Ascending aorta (tissue), 2 donors: Measurements from ENCODE around the gene TPP2. TPM values are rescaled to one million over a fixed set of nuclear protein-coding genes. Genes with fewer than 3 reads are reported as not detected.

Experiments
- DNase-seq, 2 donors: peaks; one replicate each; pipeline ENCODE4 v3.0.0-alpha.2; 2019; ENCODE audit warnings: low spot score in 2 of 2
- H3K27ac ChIP-seq, 2 donors: fragments of 200-600 bp; sonication (generic); one replicate each; pipeline ENCODE4 v1.5.1; 2016 to 2017; ENCODE audit warnings: mild to moderate bottlenecking in 1 of 2
- H3K27me3 ChIP-seq: fragments of 200-600 bp; sonication (generic); one replicate; pipeline ENCODE4 v1.5.1; 2017
- H3K36me3 ChIP-seq, 2 donors: fragments of 200-600 bp; sonication (generic); one replicate each; pipeline ENCODE4 v1.5.1; 2016
- H3K4me1 ChIP-seq, 2 donors: fragments of 200-600 bp; sonication (generic); one replicate each; pipeline ENCODE4 v1.5.1; 2016 to 2017; ENCODE audit warnings: mild to moderate bottlenecking in 1 of 2
- H3K4me3 ChIP-seq, 2 donors: fragments of 200-600 bp; sonication (generic); one replicate each; pipeline ENCODE4 v1.5.1; 2016 to 2017; ENCODE audit warnings: mild to moderate bottlenecking in 1 of 2
- H3K9me3 ChIP-seq, 2 donors: fragments of 200-600 bp; sonication (generic); one replicate each; pipeline ENCODE4 v1.5.1; 2016
- CTCF ChIP-seq, 3 experiments: fragments of 200-600 bp in 2 of 3; fragments of 450-650 bp in 1 of 3; sonication (generic) in 2 of 3; IDR thresholded peaks; one replicate each; pipeline ENCODE4 v1.5.1; 2016 to 2019; ENCODE audit warnings: antibody characterized with exemption in 3 of 3, mild to moderate bottlenecking in 1 of 3, moderate library complexity in 1 of 3
- intact Hi-C: fragments of 100-400 bp; cut with DNase I; formaldehyde crosslinking; loops from one replicate; pipeline ENCODE4 v1.15.1; 2023
- total RNA-seq: library from RNA; depleted of rRNA; stranded (reverse); fragments of >200 nt; gene quantifications from one replicate; pipeline ENCODE4 v1.1.0, GENCODE V29; 2016

TPP2 gene
- total RNA-seq, 1 donor from 2014 or later, result 21.4 TPM

- peaks cover 20 to 42% of the 10 kb centered on the region in 2 donors for H3K36me3 ChIP-seq
- intact Hi-C loops, result no loop called here
- no peak for DNase-seq
Measured at GRCh38 chr13:102657630-102658029, 60.8 kb downstream of the TPP2 start.

GRCh38 chr13:102658660-102659059, 61.9 kb downstream of the TPP2 start:
- no peak for DNase-seq
- intact Hi-C loops, result no loop called here
- Histone ChIP-seq H3K27ac (no peak overlapping the region), H3K27me3 (no peaks in the 10 kb centered on the region), H3K4me1 (no peaks in the 10 kb centered on the region), H3K4me3 (no peak overlapping the region), H3K36me3 (peaks cover 20 to 45% of the 10 kb centered on the region in 2 donors), H3K9me3 (no peaks in the 10 kb centered on the region)
- TF ChIP-seq CTCF (IDR thresholded peaks at IDR 0.05), result no peak

More at GRCh38 chr13:102657630-102658029, 60.8 kb downstream of the TPP2 start:
- no peak overlapping the region for H3K4me3 ChIP-seq
- H3K27me3 ChIP-seq, result no peaks in the 10 kb centered on the region
- H3K9me3 ChIP-seq, result no peaks in the 10 kb centered on the region
- H3K4me1 ChIP-seq, result no peaks in the 10 kb centered on the region
- TF ChIP-seq CTCF (IDR thresholded peaks at IDR 0.05), result peak in 1 of 3 experiments; percentile 15
- no peak overlapping the region for H3K27ac ChIP-seq

DNA sequence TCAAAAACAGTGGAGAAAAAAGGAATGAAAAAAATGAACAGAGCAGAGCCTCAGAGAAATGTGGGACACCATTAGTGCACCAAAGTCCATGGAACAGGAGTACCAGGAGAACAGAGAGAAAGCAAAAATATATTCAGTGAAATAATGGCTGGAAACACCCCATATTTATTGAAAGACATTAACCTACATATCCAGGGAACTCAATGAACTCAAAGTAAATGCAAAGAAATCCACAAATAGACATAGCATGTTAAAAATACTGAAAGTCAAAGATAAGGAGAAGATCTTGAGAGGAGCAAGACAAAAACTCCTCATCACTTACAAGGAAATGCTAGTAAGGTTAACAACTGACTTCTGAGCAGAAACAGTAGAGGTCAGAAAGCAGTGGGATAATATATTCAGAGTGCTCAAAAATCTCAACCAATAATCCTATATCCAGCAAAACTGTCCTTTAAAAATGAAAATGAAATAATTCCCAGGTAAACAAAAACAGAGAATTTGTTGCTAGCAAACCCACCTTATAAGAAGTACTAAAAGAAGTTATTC, 62.5 kb downstream of the TPP2 start:
- Histone ChIP-seq H3K27ac (no peak overlapping the region), H3K36me3 (peaks cover 20 to 51% of the 10 kb centered on the region in 2 donors), H3K4me1 (no peaks in the 10 kb centered on the region), H3K27me3 (no peaks in the 10 kb centered on the region), H3K9me3 (no peaks in the 10 kb centered on the region), H3K4me3 (no peak overlapping the region)
- DNase-seq, result no peak
- TF ChIP-seq CTCF (IDR thresholded peaks at IDR 0.05), result no peak
- intact Hi-C loops, result no loop called here

- no peak for DNase-seq
- Histone ChIP-seq H3K9me3 (no peaks in the 10 kb centered on the region), H3K4me3 (no peak overlapping the region), H3K4me1 (no peaks in the 10 kb centered on the region), H3K36me3 (peaks cover 19 to 49% of the 10 kb centered on the region in 2 donors), H3K27ac (no peak overlapping the region), H3K27me3 (no peaks in the 10 kb centered on the region)
- intact Hi-C loops, result no loop called here
- no peak for TF ChIP-seq CTCF (IDR thresholded peaks at IDR 0.05)
Measured at GRCh38 chr13:102667023-102667422, 70.2 kb downstream of the TPP2 start.

- Histone ChIP-seq H3K4me1 (no peaks in the 10 kb centered on the region), H3K9me3 (no peaks in the 10 kb centered on the region), H3K27ac (no peak overlapping the region), H3K4me3 (no peak overlapping the region), H3K27me3 (no peaks in the 10 kb centered on the region), H3K36me3 (peaks cover 19 to 54% of the 10 kb centered on the region in 2 donors)
- no peak for DNase-seq
- TF ChIP-seq CTCF (IDR thresholded peaks at IDR 0.05), result no peak
- intact Hi-C loops, result no loop called here
Measured at GRCh38 chr13:102667911-102668310, 71.1 kb downstream of the TPP2 start.

DNA sequence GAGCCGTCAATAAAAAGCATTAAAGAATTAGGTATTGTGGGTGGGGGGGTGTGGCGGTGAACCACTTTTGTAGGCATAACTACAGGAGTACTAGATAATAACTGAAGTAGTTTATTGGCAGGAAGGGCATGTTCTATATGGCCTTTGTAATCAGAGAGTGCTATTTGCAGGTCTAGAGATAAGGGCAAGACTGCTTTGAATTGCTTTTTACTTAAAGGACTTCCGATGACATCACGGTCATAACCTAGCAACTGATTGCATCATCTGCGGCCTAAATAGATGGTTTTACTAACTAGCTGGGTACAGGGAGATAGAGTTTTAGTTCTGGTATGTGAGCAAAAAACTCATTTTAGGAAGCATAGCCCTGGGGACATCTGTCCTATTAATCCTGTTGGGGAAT, 73.3 kb downstream of the TPP2 start:
- H3K4me1 ChIP-seq, result no peaks in the 10 kb centered on the region
- intact Hi-C loops, result loop anchor here (2.0 kb wide), 1 partner anchor 59 kb away; no protein-coding TSS in a partner anchor
- no peak for TF ChIP-seq CTCF (IDR thresholded peaks at IDR 0.05)
- H3K9me3 ChIP-seq, result no peaks in the 10 kb centered on the region
- H3K27me3 ChIP-seq, result no peaks in the 10 kb centered on the region
- no peak overlapping the region for H3K27ac ChIP-seq
- peaks cover 22 to 54% of the 10 kb centered on the region in 2 donors for H3K36me3 ChIP-seq
- DNase-seq, result no peak
- H3K4me3 ChIP-seq, result no peak overlapping the region
